ENCODE results near the gene FBXO9.
A peak's percentile ranks its signal among the peaks of the same experiment; 100 is the strongest.

FBXO9 gene

GRCh38 chr6:53065266-53066076 is at the start of gene FBXO9:
TSS of gene FBXO9 (plus strand) at chr6:53065404. CDS start at chr6:53065790, 386 bp downstream.
- peak; percentile 65 for DNase-seq (ENCODE audit: low read depth)

GRCh38 chr6:53015486-53015885 is 49.7 kb upstream of the FBXO9 start:
- DNase-seq (ENCODE audit: low read depth) = no peak

- DNase-seq (ENCODE audit: low read depth) = no peak
These were observed 46.8 kb upstream of the FBXO9 start for GRCh38 chr6:53018446-53018845.

- DNase-seq (ENCODE audit: low read depth) = no peak
These were observed 45.0 kb upstream of the FBXO9 start for GRCh38 chr6:53020005-53020744.

- DNase-seq (ENCODE audit: low read depth) = no peak
These were observed 41.9 kb upstream of the FBXO9 start for GRCh38 chr6:53023323-53023722.

- DNase-seq (ENCODE audit: low read depth) = no peak
These were observed 38.7 kb upstream of the FBXO9 start for GRCh38 chr6:53026526-53026925.

GRCh38 chr6:53027131-53027718 is 38.0 kb upstream of the FBXO9 start:
- no peak for DNase-seq (ENCODE audit: low read depth)

- no peak for DNase-seq (ENCODE audit: low read depth)
These were observed 36.7 kb upstream of the FBXO9 start for GRCh38 chr6:53028467-53028866.

- DNase-seq (ENCODE audit: low read depth) = no peak
These were observed 35.9 kb upstream of the FBXO9 start for GRCh38 chr6:53029257-53029656.

- no peak for DNase-seq (ENCODE audit: low read depth)
These were observed 35.4 kb upstream of the FBXO9 start for GRCh38 chr6:53029761-53030160.

- no peak for DNase-seq (ENCODE audit: low read depth)
These were observed 33.9 kb upstream of the FBXO9 start for GRCh38 chr6:53031281-53031680.

- no peak for DNase-seq (ENCODE audit: low read depth)
These were observed 32.4 kb upstream of the FBXO9 start for GRCh38 chr6:53032849-53033248.

- DNase-seq (ENCODE audit: low read depth) = no peak
These were observed 31.4 kb upstream of the FBXO9 start for GRCh38 chr6:53033764-53034163.

- DNase-seq (ENCODE audit: low read depth) = no peak
These were observed 29.5 kb upstream of the FBXO9 start for GRCh38 chr6:53035549-53036213.

GRCh38 chr6:53038141-53038540 is 27.1 kb upstream of the FBXO9 start:
- DNase-seq (ENCODE audit: low read depth) = no peak

- DNase-seq (ENCODE audit: low read depth) = no peak
These were observed 26.6 kb upstream of the FBXO9 start for GRCh38 chr6:53038596-53038995.

GRCh38 chr6:53041356-53041755 is 23.8 kb upstream of the FBXO9 start:
- DNase-seq (ENCODE audit: low read depth) = no peak

- DNase-seq (ENCODE audit: low read depth) = no peak
These were observed 23.1 kb upstream of the FBXO9 start for GRCh38 chr6:53042112-53042511.

- no peak for DNase-seq (ENCODE audit: low read depth)
These were observed 21.6 kb upstream of the FBXO9 start for GRCh38 chr6:53043581-53043980.

GRCh38 chr6:53044071-53044470 is 21.1 kb upstream of the FBXO9 start:
- DNase-seq (ENCODE audit: low read depth) = no peak

- no peak for DNase-seq (ENCODE audit: low read depth)
These were observed 20.6 kb upstream of the FBXO9 start for GRCh38 chr6:53044572-53044971.

GRCh38 chr6:53045891-53046673 is 19.1 kb upstream of the FBXO9 start:
- no peak for DNase-seq (ENCODE audit: low read depth)
